Islet of Langerhans (tissue), 1 donor: ENCODE measurements around the gene SMAP2.
"Not testable (repeated sequence)": the region's sequence is repeated elsewhere in the genome, so short reads cannot be mapped to it uniquely, and the experiment has no call there.

ENCODE experiments used
- FAIRE-seq: peaks from one replicate; lab custom pipeline; 2011; peaks lifted over from hg19 to GRCh38; lab: Jason Lieb, UNC

The SMAP2 gene

DNA sequence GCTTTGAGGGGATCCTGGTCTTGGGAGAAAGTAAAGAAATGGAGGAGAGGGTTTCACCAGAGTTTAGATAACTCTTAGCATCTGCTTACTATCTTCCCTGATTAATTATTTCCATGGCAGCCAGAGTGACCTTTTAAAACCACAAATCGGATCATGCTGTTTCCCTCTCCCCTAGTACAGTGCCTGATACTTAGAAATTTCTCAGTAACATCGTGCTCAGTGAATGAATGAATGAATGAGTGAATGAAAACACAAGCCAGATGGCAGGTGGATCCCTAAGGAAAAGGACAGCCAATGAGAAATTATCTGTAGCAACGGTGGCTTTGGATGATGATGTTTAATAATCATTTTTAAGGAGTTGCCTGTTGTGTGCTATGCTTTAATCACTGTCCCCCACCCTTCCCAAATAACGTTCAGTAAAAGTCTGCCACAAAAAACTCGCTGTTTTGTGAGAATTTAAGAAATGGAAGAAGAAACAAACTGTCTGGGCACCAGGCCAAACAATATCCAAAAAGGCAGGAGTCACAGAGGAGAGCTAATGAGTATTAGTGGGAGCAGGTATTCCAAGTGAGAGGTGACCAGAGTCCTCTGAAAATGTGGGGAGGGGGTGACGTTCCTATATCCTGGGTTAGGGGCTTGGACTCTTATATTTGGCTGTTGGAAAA, 737 bp upstream of the SMAP2 start:
- FAIRE-seq, result no peak

GRCh38 chr1:40377512-40377911, 4.0 kb downstream of the SMAP2 start:
- FAIRE-seq, result no peak

- no peak for FAIRE-seq
These were observed 6.4 kb downstream of the SMAP2 start for GRCh38 chr1:40379785-40380452.

DNA sequence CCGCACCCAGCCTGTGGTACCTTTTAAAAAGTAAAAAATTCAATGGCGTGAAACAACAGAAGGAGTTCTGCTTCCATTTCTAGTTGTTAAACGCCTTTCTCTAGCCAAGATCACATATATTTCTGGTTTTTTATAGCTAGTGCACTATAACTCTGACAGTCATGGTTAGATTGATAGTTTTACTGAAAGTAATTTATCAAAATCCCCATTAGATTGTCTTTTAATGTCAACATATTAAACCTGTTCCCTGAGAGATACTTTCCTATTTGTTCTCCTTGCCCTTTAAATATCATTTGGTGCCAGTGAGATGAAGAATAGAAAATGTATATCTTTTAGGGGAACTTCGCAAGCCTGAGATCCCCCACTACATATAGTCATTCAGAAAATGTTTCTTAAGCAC, 7.3 kb downstream of the SMAP2 start:
- FAIRE-seq, result no peak

DNA sequence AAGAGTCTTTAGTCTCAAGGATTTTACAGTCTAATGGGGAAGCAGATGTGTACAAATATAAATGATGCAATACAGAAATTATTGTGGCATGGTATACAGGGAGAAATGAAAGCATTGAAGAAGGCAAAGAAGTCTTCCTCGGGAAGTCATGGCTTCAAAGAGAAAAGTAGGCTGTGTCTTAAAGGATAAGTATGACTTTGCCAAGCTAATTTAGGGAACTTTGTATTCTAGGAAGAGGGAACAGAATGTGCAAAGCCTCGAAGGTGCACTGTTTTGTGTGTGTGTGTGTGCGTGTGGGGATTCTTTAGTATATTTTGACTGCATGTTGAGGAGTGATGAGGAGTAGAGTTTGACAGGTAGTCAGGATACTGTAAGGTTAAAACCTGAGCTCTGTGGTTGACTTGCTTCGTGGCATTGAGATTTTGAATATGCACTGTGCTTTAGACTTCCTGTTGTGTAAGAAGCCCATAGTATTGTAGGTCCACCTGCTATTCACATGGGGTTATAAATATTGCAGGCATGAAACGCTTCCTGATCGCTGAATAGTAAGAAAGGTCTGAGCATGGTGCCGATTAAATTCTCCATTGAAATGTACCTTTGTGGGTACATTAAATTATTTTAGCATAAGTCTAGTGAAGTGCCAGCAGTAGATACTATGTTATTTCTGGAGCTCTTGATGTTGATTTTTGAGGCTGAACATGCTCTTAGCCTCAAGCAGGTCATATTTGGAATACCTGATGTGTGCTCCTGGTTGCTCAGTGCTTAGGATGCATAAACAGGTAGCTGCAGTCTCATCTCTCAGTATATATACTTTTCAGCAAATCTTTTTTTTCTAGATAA, 8.0 kb downstream of the SMAP2 start:
- no peak for FAIRE-seq

- FAIRE-seq, result no peak
These were observed 8.6 kb downstream of the SMAP2 start for GRCh38 chr1:40382108-40382460.

DNA sequence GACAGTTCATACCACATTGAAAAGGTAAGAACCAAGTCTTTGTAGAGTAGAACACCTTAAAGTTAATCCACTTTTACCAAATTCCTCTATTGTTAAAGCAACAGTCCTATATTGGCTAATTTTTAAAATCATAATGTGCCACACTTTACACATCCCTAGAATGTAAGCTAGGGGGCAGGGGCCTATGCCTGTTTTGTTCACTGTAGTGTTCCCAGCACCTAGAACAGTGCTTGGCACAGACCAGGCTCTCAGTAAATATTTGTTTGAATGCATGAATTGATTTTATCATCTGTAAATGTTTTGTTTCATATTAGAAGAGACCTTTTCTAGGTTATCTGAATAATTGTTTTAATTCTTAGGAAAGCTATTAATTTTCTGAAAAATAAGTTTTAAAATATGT, 9.1 kb downstream of the SMAP2 start:
- no peak for FAIRE-seq

DNA sequence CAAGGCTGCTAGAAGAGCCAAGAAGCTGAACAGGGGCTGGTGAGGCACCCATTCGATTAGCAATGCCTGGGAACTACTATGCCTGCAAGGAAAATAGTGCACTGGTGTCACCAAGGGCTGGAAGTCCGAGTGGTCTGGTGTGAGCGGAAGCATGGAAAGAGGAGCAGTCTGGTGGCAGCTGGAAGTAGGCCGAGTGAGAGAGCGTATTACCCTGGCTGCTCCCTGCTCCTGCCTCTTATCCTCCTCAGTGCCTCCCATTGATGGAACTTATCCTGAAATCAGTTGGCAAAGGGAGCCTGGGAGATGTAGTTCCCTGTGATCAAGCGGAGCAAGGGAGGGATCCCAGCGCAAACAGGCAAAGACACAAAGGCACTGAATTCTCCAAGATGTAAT, 9.6 kb downstream of the SMAP2 start:
- FAIRE-seq, result no peak

GRCh38 chr1:40383488-40384412, 10.2 kb downstream of the SMAP2 start:
- FAIRE-seq, result no peak

GRCh38 chr1:40384413-40384762, 10.9 kb downstream of the SMAP2 start:
- FAIRE-seq, result no peak

DNA sequence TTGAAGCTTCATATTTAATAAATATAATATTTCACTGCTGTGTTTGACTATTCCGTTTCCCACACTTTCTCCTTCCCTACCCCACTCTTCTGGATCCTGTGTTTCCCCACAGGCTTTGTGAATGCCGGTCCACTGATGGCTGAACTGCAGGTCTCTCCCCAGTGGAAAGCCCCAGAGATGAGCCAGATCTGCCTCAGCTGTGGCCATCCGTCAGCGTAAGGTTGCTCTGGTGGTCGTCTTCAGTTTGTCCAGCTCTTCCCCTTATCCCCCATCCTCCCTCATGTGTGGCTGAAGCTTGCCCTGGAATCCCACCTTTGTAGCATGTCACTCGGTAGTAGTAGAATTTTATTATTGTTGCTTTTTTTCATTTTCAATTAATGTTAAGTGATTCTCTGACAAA, 11.4 kb downstream of the SMAP2 start:
- no peak for FAIRE-seq

DNA sequence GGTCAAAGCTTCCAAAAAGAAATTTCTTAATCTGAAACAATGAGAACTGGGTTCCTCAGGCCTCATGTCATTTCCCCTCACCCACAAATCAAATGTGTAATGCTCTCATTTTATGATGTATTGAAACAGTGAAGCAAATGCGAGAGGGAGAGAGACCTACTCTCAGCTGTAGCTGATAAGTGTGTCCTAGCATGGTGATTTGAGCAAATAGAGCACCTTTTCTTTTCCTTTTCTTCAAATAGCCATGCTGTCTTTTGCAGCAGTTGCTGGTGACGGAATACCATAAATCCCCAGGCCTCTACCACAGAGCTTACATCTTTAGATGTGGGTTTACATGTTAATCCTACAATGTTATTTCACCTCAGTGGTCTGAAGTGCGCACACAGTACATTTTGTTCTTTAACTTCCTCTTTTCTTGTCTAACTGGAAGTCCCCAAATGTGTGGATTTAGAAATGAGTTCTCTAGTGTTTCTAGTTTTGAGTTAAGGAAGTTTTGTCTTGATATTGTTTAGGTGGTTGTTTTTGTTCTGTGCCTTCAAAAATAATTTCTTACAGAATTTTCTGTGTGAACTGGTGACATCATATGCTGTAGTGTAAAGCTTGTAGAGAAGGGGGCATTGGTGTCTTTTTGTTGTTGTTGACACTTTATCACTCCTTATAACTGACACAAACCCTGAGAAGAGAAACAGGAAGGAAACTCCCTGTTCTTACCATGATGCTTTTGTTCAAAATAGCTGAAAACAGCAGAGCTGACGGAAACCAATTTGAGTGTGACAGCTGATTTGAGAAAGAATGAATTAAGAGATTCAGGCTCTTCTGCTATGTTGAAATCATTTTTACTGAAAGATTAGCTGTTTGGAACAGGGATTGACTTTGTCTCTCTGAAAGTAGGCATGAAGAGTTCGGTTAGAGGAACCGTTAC, 12.2 kb downstream of the SMAP2 start:
- no peak for FAIRE-seq

- FAIRE-seq, result no peak
These were observed 12.8 kb downstream of the SMAP2 start for GRCh38 chr1:40386359-40386723.

DNA sequence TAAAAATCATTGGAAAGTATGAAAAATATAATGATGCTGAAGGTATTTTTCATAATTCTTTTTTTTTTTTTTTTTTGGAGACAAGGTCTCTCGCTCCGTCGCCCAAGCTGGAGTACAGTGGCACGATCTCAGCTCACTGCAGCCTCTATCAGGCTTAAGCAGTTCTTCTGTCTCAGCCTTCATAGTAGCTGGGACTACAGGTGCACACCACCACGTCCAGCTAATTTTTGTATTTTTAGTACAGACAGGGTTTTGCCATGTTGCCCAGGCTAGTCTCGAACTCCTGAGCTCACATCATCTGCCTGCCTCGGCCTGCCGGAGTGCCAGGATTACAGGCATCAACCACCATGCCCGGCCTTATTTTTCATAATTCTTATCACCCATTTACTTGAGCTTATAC, 13.3 kb downstream of the SMAP2 start:
- FAIRE-seq, result no peak

DNA sequence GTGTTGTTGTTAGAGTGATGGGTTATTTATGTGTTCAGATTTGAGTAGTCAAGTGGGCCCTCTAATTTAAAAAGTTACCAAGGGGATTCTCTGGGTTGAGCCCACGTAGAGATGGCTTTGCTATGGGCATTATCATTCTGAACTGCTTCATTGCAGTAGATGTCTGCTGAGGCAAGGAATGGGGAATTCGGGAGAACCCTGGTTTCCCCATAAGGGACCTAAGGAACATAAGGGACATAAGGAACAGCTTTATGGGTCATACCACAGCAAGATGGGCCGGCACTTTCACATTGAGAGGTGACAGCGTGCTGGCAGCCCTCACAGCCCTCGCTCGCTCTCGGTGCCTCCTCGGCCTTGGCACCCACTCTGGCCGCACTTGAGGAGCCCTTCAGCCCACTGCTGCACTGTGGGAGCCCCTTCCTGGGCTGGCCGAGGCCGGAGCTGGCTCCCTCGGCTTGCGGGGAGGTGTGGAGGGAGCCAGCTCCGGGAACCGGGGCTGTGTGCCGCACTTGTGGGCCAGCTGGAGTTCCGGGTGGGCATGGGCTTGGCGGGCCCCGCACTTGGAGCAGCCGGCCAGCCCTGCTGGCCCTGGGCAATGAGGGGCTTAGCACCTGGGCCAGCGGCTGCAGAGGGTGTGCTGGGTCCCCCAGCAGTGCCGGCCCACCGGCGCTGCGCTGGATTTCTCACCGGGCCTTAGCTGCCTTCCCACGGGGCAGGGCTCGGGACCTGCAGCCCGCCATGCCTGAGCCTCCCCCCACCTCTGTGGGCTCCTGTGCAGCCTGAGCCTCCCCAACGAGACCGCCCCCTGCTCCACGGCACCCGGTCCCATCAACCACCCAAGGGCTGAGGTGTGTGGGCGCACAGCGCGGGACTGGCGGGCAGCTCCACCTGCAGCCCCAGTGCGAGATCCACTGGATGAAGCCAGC, 14.1 kb downstream of the SMAP2 start:
- not testable (repeated sequence) for FAIRE-seq

DNA sequence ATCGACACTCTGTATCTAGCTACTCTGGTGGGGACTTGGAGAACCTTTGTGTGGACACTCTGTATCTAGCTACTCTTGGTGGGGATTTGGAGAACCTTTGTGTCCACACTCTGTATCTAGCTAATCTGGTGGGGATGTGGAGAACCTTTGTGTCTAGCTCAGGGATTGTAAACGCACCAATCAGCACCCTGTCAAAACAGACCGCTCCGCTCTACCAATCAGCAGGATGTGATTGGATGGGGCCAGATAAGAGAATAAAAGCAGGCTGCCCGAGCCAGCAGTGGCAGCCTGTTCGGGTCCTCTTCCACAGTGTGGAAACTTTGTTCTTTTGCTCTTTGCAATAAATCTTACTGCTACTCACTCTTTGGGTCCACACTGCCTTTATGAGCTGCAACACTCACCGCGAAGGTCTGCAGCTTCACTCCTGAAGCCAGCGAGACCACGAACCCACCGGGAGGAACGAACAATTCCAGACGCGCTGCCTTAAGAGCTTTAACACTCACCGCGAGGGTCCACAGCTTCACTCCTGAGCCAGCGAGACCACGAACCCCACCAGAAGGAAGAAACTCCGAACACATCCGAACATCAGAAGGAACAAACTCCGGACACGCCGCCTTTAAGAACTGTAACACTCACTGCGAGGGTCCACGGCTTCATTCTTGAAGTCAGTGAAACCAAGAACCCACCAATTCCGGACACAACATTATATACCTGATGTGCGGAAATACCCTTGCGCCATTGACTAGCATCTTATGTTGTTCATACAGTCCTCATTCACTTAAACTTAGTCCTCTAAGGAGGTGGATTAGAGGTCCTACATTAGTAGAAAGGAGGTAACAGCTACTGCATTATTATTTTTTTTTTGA, 15.2 kb downstream of the SMAP2 start:
- not testable (repeated sequence) for FAIRE-seq

- FAIRE-seq, result no peak
These were observed 15.8 kb downstream of the SMAP2 start for GRCh38 chr1:40389322-40389803.

- FAIRE-seq, result peak; percentile 33
These were observed 16.5 kb downstream of the SMAP2 start for GRCh38 chr1:40389871-40390560.
